Fibroblast of villous mesenchyme (primary cell): ENCODE results near the gene PI4KA. TPM values are rescaled to one million over a fixed set of nuclear protein-coding genes. Genes with fewer than 3 reads are reported as not detected.
A peak's percentile ranks its signal among the peaks of the same experiment; 100 is the strongest.

Experiments used
- DNase-seq: peaks from one replicate; pipeline ENCODE4 v3.0.0-alpha.2; 2010; ENCODE audit warnings: low read depth
- H3K4me3 ChIP-seq: 2 replicates; pipeline ENCODE4 v1.5.1; 2011; ENCODE audit warnings: low read depth, mild to moderate bottlenecking, low read length
- CTCF ChIP-seq: IDR thresholded peaks from 2 replicates; pipeline ENCODE4 v1.5.1; 2012; ENCODE audit warnings: low read depth, mild to moderate bottlenecking, low read length; ENCODE audit not compliant: insufficient read depth
- total RNA-seq: library from RNA; depleted of rRNA; stranded (reverse); fragments of >200 nt; gene quantifications from 2 replicates; pipeline ENCODE4 v1.2.3, GENCODE V29; 2012

The PI4KA gene
- total RNA-seq, 1 donor: 73.4 TPM

- no peak for DNase-seq
- H3K4me3 ChIP-seq: no peak overlapping the region
- no peak for TF ChIP-seq CTCF
Observed at GRCh38 chr22:20762233-20762796, 96.3 kb downstream of the PI4KA start.

- DNase-seq: no peak
- TF ChIP-seq CTCF: no peak
- no peak overlapping the region for H3K4me3 ChIP-seq
Observed at GRCh38 chr22:20761536-20761935, 97.1 kb downstream of the PI4KA start.

GRCh38 chr22:20760084-20760483 is 98.5 kb downstream of the PI4KA start:
- H3K4me3 ChIP-seq: no peak overlapping the region
- TF ChIP-seq CTCF: no peak
- DNase-seq: no peak

GRCh38 chr22:20758688-20759087 is 99.9 kb downstream of the PI4KA start:
- H3K4me3 ChIP-seq: no peak overlapping the region
- DNase-seq: no peak
- TF ChIP-seq CTCF: peak; percentile 28

- TF ChIP-seq CTCF: no peak
- no peak for DNase-seq
- no peak overlapping the region for H3K4me3 ChIP-seq
Observed at GRCh38 chr22:20756846-20757245, 101.8 kb downstream of the PI4KA start.

- no peak overlapping the region for H3K4me3 ChIP-seq
- DNase-seq: no peak
- TF ChIP-seq CTCF: no peak
Observed at GRCh38 chr22:20752873-20753272, 105.7 kb downstream of the PI4KA start.

- DNase-seq: no peak
- TF ChIP-seq CTCF: no peak
- no peak overlapping the region for H3K4me3 ChIP-seq
Observed at GRCh38 chr22:20752104-20752741, 106.4 kb downstream of the PI4KA start.
